GM04504 (cell line): Measurements from ENCODE around the gene VWA7.

Experiments used
- DNase-seq: peaks from one replicate; pipeline ENCODE4 v3.0.0-alpha.2; 2012; ENCODE audit warnings: low read depth

VWA7 gene

DNA sequence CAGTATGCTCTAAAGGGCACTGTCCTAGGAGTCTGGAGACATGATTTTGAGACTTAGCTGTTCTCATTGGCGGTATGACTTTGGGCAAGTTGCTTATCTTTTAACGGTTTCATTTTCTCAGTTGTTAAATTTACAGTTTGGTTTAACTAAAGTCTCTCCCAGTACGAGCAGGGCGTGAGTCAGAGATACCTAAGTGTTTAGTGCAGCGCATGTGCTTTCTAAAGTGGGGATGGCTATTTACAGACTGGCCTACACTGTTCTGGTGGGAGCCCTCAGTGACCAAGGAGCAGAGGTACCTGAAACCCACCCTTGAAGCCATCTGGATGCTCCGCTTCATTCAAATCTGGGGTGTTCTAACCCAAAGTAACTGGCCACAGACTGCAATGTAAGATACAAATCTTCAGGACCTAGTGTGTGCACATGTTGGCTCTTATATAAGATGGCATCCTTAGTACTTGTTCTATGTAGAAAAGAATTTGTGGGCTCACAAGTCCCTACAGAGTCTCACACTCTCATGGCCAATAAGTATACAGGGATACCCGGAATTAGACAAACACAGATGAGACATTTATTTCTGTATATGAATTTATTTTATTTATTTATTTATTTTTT lies 26.6 kb downstream of the VWA7 start:
- no peak for DNase-seq

GRCh38 chr6:31749301-31750036 lies 27.7 kb downstream of the VWA7 start:
- DNase-seq: no peak

DNA sequence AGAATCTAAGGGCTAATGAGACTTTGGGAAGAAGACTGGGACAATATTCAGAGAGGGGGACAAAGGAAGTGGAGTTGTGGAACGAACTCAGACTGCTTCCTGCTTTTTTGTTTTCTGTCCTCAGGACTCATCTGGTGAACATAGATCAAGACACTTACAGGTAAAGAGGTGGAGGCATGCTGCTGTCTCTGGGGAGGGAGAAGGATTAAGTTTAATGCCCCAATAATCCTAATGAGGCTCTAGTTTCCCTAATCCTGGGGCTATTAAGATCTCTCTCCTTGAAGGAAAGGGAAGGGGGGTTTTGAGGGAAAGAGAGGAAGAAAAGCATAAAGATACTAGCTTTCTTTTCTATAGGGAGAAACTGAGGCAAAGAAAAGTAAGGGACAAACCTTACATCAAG lies 32.7 kb downstream of the VWA7 start:
- DNase-seq: no peak

GRCh38 chr6:31742894-31743293 lies 34.2 kb downstream of the VWA7 start:
- no peak for DNase-seq

DNA sequence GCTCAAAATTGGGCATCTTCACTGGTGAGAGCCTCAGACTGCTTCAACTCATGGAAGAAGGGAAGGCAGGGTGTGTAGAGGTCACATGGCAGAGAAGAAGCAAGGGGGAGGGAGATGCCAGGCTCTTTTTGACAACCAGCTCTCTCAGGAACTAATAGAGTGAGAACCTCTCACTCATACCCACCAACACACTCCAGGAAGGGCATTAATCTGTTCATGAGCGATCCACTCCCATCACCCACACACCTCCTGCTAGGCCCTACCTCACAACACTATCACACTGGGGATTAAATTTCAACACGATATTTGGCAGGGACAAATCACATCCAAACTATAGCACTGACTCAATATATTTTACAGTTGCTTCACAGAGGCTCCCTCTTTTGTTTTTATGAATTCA lies 35.3 kb downstream of the VWA7 start:
- DNase-seq: no peak

DNA sequence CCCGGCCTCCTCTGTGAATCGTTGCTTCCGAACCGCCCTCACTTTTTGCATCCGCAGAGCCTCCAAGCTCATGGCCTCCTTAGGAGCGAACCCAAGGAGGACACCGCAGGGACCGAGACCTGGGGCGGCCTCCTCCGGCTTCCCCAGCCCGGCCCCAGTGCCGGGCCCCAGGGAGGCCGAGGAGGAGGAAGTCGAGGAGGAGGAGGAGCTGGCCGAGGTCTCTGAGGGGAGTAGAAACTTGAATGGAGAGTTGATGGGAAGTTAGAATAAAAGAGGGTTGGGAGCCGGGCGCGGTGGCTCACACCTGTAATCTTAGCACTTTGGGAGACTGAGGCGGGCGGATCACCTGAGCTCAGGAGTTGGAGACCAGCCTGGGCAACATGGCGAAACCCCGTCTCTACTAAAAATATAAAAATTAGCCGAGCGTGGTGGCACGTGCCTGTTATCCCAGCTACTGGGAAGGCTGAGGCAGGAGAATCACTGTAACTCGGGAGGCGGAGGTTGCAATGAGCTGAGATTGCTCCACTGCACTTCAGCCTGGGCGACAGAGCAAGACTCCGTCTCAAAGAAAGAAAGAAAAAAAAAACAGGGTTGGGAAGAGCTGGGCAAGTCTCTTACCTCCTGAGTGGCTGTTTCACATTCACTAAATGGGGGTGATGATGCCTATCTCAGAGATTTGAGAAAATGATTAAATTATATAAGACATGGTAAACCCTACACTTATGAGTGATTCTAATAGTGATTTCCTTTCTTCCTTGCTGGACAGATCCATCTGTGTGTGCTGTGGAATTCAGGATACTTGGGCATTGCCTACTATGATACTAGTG lies 36.5 kb downstream of the VWA7 start:
- no peak for DNase-seq

DNA sequence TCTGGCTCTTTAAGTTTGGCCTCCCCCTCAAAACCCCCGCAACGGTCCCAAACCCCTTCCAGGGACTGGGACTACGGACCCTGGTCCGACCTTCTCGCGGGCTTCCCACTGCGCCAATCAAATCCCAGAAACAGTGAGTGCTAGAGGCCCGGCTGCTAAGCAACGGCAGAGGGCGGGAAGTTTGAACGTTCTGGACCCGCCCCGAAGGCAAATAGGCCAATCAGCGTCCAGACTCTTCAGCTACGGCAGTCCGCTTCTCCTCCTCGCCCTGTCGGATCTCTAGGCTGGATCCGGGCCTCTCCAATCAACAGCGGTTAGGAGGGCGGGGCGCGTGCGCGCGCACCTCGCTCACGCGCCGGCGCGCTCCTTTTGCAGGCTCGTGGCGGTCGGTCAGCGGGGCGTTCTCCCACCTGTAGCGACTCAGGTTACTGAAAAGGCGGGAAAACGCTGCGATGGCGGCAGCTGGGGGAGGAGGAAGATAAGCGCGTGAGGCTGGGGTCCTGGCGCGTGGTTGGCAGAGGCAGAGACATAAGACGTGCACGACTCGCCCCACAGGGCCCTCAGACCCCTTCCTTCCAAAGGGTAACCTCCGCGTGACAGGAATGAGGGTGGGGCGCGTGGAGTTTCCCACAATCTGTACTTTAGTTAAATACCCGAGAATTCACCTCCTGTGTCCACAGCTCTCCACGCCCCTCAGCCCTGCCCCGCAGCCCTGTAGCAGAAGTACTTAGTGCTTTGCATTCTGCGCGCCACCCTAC lies 37.3 kb downstream of the VWA7 start, which contains the start of gene MSH5:
Gene MSH5 (plus strand): TSS at position 367 of the 758 bp plus-strand sequence. CDS start 462 bp downstream, outside the sequence.
- DNase-seq: peak; percentile 99

DNA sequence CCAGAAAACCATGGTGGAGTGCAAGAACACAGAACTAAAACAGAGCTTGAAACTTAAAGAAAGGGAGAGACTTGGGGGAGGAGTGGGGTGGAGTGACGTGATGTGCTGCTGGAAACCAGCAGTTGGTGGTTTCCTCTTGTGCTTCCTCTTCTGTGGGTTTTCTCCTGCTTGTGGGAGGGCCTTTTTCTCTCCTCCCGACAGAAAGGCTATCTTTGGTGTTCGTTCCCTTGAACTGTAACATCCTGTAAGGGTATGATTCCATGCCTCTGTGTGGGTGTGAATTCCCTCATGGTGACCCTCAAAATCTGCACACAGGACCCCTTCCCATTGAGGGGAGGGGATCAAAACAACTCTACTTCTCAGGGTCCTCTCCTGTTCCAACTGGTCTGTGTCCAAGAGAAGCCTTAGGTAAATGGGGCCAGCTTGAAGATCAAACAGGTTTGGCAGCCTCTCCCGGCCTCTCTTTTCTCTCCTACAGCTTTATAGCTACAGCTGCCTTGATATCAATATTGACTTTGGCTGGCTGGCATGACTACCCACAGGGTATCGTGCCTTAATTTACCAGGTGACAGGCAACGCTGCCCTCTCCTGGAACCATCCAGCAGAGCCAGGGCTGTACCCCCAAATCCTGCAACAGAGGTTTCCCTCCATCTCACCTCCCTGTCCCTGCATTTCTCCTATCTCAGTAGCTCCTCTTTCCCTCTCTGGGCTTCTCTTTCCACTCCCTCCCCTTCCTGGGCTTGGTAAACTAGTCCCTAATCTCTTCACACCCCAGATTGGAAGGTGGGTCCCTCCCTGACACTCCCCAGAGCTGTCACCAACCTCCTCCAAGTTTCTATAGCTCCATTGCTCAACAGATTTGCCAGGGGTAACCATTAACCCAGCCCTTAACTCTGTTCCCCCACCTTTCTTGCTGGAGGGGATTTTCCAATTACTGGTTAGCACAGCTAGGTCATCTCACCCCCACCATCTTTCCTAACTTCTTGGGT lies 38.8 kb downstream of the VWA7 start:
- peak; percentile 62 for DNase-seq

DNA sequence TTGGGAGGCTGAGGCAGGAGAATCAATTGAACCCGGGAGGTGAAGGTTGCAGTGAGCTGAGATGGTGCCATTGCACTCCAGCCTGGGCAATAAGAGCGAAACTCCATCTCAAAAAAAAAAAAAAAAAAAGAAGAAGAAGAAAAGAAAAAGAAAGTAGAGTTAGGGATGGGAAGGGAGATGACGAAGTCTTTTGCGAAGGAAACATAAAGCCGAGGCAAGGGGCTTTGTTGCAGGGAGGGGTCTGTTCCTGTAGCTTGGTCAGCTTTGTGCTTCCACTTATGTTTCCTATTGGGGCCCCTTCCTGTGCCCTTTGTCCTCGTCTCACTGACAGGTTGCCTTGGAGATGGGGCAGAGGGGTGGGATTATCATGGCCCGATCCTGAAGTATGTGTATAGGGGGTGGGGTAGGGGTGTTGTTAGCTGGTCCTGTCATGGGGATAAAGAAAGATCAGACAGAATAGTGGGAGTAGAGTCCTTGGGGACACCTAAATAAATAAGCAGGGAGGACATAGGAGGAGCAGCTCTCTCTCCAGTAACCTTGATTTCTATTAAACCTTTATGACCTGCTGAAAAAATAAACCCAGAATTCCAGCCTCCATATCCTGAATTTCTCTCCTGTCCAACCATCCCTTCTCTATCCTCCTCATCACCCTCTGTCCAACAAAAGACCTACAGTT lies 39.7 kb downstream of the VWA7 start:
- no peak for DNase-seq

DNA sequence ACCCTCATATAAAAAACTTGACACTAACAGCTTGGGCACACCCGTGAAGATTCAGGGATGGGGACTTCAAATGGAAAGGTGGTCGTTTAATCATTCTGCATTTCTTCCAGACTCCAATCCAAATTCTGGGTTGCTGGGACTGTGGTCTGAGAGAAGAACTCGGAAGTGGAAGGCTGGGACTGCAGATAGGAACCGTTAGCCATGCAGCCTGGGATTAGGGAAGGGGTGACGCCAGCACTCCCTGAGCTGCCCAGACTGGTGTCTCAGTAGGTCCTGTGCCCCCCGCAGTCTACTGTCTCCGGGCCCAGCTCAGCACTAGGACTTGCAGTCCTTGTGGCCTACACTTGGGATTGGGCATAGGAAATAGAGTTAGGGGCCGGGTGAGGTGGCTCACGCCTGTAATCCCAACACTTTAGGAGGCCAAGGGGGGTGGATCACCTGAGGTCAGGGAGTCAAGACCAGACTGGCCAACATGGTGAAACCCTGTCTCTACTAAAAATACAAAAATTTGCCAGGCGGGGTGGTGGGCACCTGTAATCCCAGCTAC lies 40.3 kb downstream of the VWA7 start:
- no peak for DNase-seq

DNA sequence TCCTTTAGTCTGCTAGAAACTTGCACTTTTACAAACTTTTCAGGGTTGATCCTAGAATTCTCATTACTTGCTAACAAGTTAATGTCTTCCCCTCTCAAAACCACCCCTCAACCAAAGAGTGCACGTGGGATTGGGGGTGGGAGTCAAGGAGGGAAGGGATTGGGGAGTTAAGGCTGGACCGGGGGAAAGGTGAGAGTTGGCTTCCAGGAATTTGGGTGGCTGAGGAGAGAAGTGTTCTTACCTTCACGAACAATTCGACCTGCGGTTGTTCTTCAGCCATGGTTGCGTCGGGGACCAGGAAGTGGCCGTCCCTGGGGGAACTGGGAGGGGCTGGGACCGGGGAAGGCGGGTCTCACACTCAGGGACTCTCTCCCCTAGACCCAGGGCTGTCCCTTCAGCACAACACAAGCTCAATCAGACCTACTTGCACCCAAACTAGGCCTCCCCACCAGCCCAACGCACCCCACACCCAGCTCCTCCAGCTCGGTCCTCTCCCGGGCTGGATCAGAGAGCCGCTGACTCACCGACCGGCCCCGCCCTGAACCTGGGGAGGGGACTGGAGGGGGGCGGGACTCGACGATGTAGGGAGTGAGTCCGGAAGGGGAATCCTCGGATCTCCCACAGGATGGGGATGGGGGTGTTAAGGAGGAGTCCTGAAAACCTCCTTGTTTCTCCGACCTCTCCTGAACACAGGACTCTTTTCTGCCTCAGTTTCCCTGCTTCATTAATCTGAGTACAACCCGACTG lies 40.9 kb downstream of the VWA7 start, which contains the start of gene CLIC1:
Gene CLIC1 (minus strand): TSS at position 510 of the 747 bp plus-strand sequence. CDS start 230 bp downstream, at position 280.
- peak; percentile 62 for DNase-seq

GRCh38 chr6:31734821-31735406 lies 42.2 kb downstream of the VWA7 start:
- DNase-seq: peak; percentile 51

- no peak for DNase-seq
These were observed 42.8 kb downstream of the VWA7 start for GRCh38 chr6:31734247-31734820.

- no peak for DNase-seq
These were observed 43.4 kb downstream of the VWA7 start for GRCh38 chr6:31733734-31734133.

- DNase-seq: no peak
These were observed 45.1 kb downstream of the VWA7 start for GRCh38 chr6:31732029-31732428.

DNA sequence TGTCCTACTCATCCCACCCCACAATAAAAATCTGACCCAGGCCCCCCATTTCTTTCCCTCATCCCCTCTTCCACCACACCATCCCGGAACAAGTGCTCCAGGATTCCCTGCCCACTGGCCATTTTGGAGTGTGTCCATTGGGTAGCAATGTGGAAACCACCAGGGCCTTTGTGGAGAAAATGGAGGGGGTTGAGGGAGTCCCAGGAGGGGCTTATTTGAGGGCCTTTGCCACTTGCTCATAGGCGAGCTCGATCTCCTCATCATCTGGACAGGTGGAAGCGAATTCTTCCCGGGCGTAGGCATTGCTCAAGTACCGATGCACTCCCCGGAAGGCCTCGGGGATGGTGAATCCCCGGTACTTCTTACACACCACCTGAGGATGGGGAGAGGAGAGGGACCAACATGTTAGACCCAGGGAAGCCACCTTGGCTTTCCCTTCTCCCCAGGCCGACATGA lies 46.5 kb downstream of the VWA7 start:
- no peak for DNase-seq

- DNase-seq: peak; percentile 79
These were observed 47.0 kb downstream of the VWA7 start for GRCh38 chr6:31729979-31730630.

DNA sequence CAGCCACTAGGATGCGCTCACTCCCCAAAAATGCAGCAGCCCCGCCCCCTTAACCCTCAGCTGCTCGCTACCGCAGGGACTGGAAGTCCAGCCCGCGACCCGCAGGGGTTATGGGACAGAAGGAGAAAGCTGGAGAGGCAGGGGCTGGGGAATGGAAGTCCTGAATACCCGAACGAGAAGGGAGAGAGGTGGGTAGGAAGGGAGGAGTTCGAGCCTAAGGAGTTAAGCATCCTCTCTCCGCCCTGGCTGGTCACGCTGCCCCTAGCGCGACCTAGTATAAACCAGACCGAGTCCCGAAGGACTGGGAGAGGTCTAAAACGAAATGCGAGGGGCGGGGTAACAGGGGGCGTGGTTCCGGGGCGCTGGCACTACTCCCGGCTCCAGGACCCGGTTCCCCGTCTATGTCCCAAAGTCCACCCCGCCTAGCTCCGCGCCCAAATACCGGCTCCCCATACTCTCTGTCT lies 47.6 kb downstream of the VWA7 start:
- peak; percentile 84 for DNase-seq
